ES-I3 (cell line): ENCODE measurements around the gene PAK4.
"Not testable (repeated sequence)": the region's sequence is repeated elsewhere in the genome, so short reads cannot be mapped to it uniquely, and the experiment has no call there.

Experiments
- H3K36me3 ChIP-seq: 2 replicates; pipeline ENCODE4 v1.6.1; 2013; ENCODE audit warnings: mild to moderate bottlenecking, low read length, control low read depth, moderate library complexity; ENCODE audit not compliant: insufficient read depth
- H3K4me1 ChIP-seq: 2 replicates; pipeline ENCODE4 v1.6.1; 2013; ENCODE audit warnings: mild to moderate bottlenecking, control low read depth, low read length; ENCODE audit not compliant: insufficient read depth
- H3K9ac ChIP-seq: 2 replicates; pipeline ENCODE4 v1.6.1; 2013; ENCODE audit warnings: low read depth, mild to moderate bottlenecking, low read length, moderate library complexity
- H3K9me3 ChIP-seq: 2 replicates; pipeline ENCODE4 v1.6.1; 2013; ENCODE audit warnings: mild to moderate bottlenecking, low read length, moderate library complexity; ENCODE audit not compliant: control insufficient read depth, insufficient read depth

The PAK4 gene

GRCh38 chr19:39112338-39112890 is 13.2 kb upstream of the PAK4 start:
- Histone ChIP-seq H3K9ac (no peak overlapping the region), H3K36me3 (no peaks in the 10 kb centered on the region), H3K4me1 (no peaks in the 10 kb centered on the region; the same call in 1 of the 2 replicates), H3K9me3 (no peaks in the 10 kb centered on the region)

GRCh38 chr19:39113199-39113598 is 12.4 kb upstream of the PAK4 start:
- Histone ChIP-seq H3K9ac (no peak overlapping the region), H3K9me3 (no peaks in the 10 kb centered on the region), H3K36me3 (no peaks in the 10 kb centered on the region), H3K4me1 (no peaks in the 10 kb centered on the region; the same call in 1 of the 2 replicates)

GRCh38 chr19:39115105-39115847 is 10.3 kb upstream of the PAK4 start:
- Histone ChIP-seq H3K9ac (no peak overlapping the region), H3K36me3 (no peaks in the 10 kb centered on the region), H3K9me3 (no peaks in the 10 kb centered on the region), H3K4me1 (no peaks in the 10 kb centered on the region; the same call in 1 of the 2 replicates)

- not testable (repeated sequence) for H3K9me3 ChIP-seq, H3K4me1 ChIP-seq, H3K36me3 ChIP-seq, H3K9ac ChIP-seq
These were observed 8.6 kb upstream of the PAK4 start for GRCh38 chr19:39117023-39117422.

GRCh38 chr19:39119830-39120229 is 5.8 kb upstream of the PAK4 start:
- Histone ChIP-seq H3K9me3 (no peaks in the 10 kb centered on the region), H3K4me1 (no peaks in the 10 kb centered on the region), H3K36me3 (no peaks in the 10 kb centered on the region), H3K9ac (no peak overlapping the region)

GRCh38 chr19:39122934-39123731 is 2.5 kb upstream of the PAK4 start:
- no peaks in the 10 kb centered on the region; the same call in 1 of the 2 replicates for H3K4me1 ChIP-seq
- no peak overlapping the region for H3K9ac ChIP-seq
- H3K9me3 ChIP-seq = no peaks in the 10 kb centered on the region
- no peaks in the 10 kb centered on the region for H3K36me3 ChIP-seq

- no peak overlapping the region; the same call in 1 of the 2 replicates for H3K9ac ChIP-seq
- no peaks in the 10 kb centered on the region for H3K9me3 ChIP-seq
- H3K36me3 ChIP-seq = no peaks in the 10 kb centered on the region
- no peaks in the 10 kb centered on the region; the same call in 1 of the 2 replicates for H3K4me1 ChIP-seq
These were observed 1.3 kb upstream of the PAK4 start for GRCh38 chr19:39124136-39124764.

GRCh38 chr19:39125199-39125553 is 410 bp upstream of the PAK4 start:
- H3K36me3 ChIP-seq = no peaks in the 10 kb centered on the region
- H3K9ac ChIP-seq = peak overlapping the region; percentile 60; the same call in 1 of the 2 replicates
- no peaks in the 10 kb centered on the region for H3K9me3 ChIP-seq
- H3K4me1 ChIP-seq = no peaks in the 10 kb centered on the region; the same call in 1 of the 2 replicates

GRCh38 chr19:39126312-39127187 is 964 bp downstream of the PAK4 start:
- Histone ChIP-seq H3K4me1 (peaks cover 2% of the 10 kb centered on the region; the same call in 1 of the 2 replicates), H3K36me3 (no peaks in the 10 kb centered on the region), H3K9ac (peak overlapping the region; percentile 60; the same call in 1 of the 2 replicates), H3K9me3 (no peaks in the 10 kb centered on the region)

- peaks cover 10% of the 10 kb centered on the region; the same call in 1 of the 2 replicates for H3K4me1 ChIP-seq
- H3K9ac ChIP-seq = no peak overlapping the region
- H3K36me3 ChIP-seq = no peaks in the 10 kb centered on the region
- H3K9me3 ChIP-seq = no peaks in the 10 kb centered on the region
These were observed 2.4 kb downstream of the PAK4 start for GRCh38 chr19:39127812-39128515.

- Histone ChIP-seq H3K36me3 (no peaks in the 10 kb centered on the region), H3K9ac (no peak overlapping the region), H3K9me3 (no peaks in the 10 kb centered on the region), H3K4me1 (peaks cover 16% of the 10 kb centered on the region; the same call in 1 of the 2 replicates)
These were observed 3.0 kb downstream of the PAK4 start for GRCh38 chr19:39128516-39129079.

- Histone ChIP-seq H3K36me3 (no peaks in the 10 kb centered on the region), H3K9ac (no peak overlapping the region), H3K4me1 (peaks cover 20% of the 10 kb centered on the region; the same call in 1 of the 2 replicates), H3K9me3 (no peaks in the 10 kb centered on the region)
These were observed 3.5 kb downstream of the PAK4 start for GRCh38 chr19:39129116-39129515.
